Panc1 (cell line): ENCODE results near the gene GNAT2. TPM values are rescaled to one million over a fixed set of nuclear protein-coding genes. Genes with fewer than 3 reads are reported as not detected.

ENCODE experiments used
- ATAC-seq: fragments of 200-7000 bp; cut with Tn5 transposase; 2 replicates; pipeline ENCODE4 v1.9.1; 2020; ENCODE audit warnings: mild to moderate bottlenecking, moderate library complexity
- BruUV-seq: library from RNA; stranded (reverse); fragments of 400-500 nt; replicated peaks from 2 replicates; lab custom pipeline; 2021; lab: Mats Ljungman, UMichigan
- CTCF ChIA-PET: fragments of 300-600 bp; sonication (Branson Sonifier 250); formaldehyde crosslinking; loops from one replicate; lab custom pipeline; 2022; ENCODE audit warnings: antibody characterized with exemption; lab: Charles Lee
- POLR2A ChIA-PET: fragments of 300-600 bp; sonication (Branson Sonifier 250); formaldehyde crosslinking; loops from one replicate; lab custom pipeline; 2022; ENCODE audit warnings: antibody characterized with exemption; lab: Charles Lee
- DNase-seq: peaks from one replicate; pipeline ENCODE4 v3.0.0-alpha.2; 2010; ENCODE audit warnings: low read depth, low spot score
- H3K27ac ChIP-seq: 2 replicates; pipeline ENCODE4 v1.5.1; 2011; ENCODE audit warnings: mild to moderate bottlenecking, low read length, inconsistent platforms
- H3K27me3 ChIP-seq: fragments of 200-500 bp; sonication (Bioruptor generic); 2 replicates; pipeline ENCODE4 v1.6.0; 2014; ENCODE audit warnings: low read length, inconsistent platforms; ENCODE audit not compliant: control insufficient read depth, insufficient read depth
- H3K36me3 ChIP-seq: fragments of 200-500 bp; sonication (Bioruptor generic); 2 replicates; pipeline ENCODE4 v1.5.1; 2014; ENCODE audit warnings: inconsistent platforms, mild to moderate bottlenecking, low read length, moderate library complexity; ENCODE audit not compliant: control insufficient read depth, insufficient read depth
- H3K4me1 ChIP-seq: 2 replicates; pipeline ENCODE4 v1.5.1; 2011; ENCODE audit warnings: inconsistent platforms, mild to moderate bottlenecking, low read length, moderate library complexity; ENCODE audit not compliant: control insufficient read depth, insufficient read depth
- H3K4me3 ChIP-seq, 2 experiments: 2 replicates each; pipeline ENCODE4 v1.5.1; 2011 to 2012; ENCODE audit warnings: low read depth in 2 of 2, low read length in 2 of 2, mild to moderate bottlenecking in 2 of 2, inconsistent platforms in 1 of 2, moderate library complexity in 1 of 2
- H3K9me3 ChIP-seq: fragments of 200-500 bp; sonication (Bioruptor generic); 2 replicates; pipeline ENCODE4 v1.5.1; 2014; ENCODE audit warnings: low read depth, mild to moderate bottlenecking, inconsistent platforms, low read length, moderate library complexity; ENCODE audit not compliant: control insufficient read depth, insufficient read depth
- POLR2AphosphoS5 ChIP-seq: IDR thresholded peaks from 2 replicates; pipeline ENCODE4 v1.6.1; 2012; ENCODE audit warnings: mild to moderate bottlenecking, low read depth, low read length, moderate library complexity
- SIN3A ChIP-seq: IDR thresholded peaks from 2 replicates; pipeline ENCODE4 v1.6.1; 2012; ENCODE audit warnings: low read depth, mild to moderate bottlenecking, low read length, moderate library complexity, borderline replicate concordance; ENCODE audit not compliant: insufficient read depth
- TCF7L2 ChIP-seq: IDR thresholded peaks from 2 replicates; pipeline ENCODE4 v1.6.1; 2011; ENCODE audit warnings: mild to moderate bottlenecking, low read depth, low read length, inconsistent platforms
- in situ Hi-C: cut with HindIII; loops from 2 replicates; pipeline ENCODE4 v1.10.0; 2016; ENCODE audit warnings: low sequenced_read_pairs, low pct_unique_long_range_greater_than_20kb
- intact Hi-C: fragments of 100-400 bp; cut with micrococcal nuclease; formaldehyde crosslinking; loops from one replicate; pipeline ENCODE4 v1.10.0; 2022; ENCODE audit not compliant: unreplicated experiment
- total RNA-seq: library from RNA; stranded (reverse); gene quantifications from one replicate; pipeline ENCODE4 v1.2.1, GENCODE V29; 2021; ENCODE audit not compliant: unreplicated experiment
- TF ChIP-seq, protein P1 (sequence below), 2 experiments: IDR thresholded peaks; 2 replicates each; pipeline ENCODE4 v1.6.1; 2011 to 2012; ENCODE audit warnings: low read depth in 2 of 2, control low read depth in 1 of 2, low read length in 1 of 2, mild to moderate bottlenecking in 1 of 2, moderate library complexity in 1 of 2; ENCODE audit not compliant: insufficient read depth in 1 of 2
- TF ChIP-seq, protein P2 (sequence below): fragments of 450-650 bp; IDR thresholded peaks from 2 replicates; pipeline ENCODE4 v1.5.1; 2017; ENCODE audit warnings: mild to moderate bottlenecking

Gene GNAT2
- total RNA-seq, 1 experiment from 2014 or later, result 0.44 TPM

DNA sequence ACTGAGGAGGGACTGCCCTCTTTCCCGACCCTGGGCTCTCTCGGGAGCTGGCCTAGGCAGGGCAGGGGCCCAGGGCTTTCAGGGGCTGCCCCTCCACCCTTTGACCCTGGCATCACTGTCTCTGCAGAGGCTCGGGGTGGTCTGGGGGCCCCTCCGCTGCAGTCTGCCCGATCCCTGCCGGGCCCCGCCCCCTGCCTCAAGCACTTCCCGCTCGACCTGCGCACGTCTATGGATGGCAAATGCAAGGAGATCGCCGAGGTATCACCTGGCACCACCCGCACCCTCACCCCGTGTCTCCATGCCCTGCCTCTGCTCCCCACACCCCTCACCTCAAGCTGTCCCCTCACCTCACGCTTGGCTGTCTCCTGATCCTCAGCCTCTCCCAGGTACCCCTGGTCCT lies 5.8 kb upstream of the GNAT2 start:
- no TSS peak for BruUV-seq
- Histone ChIP-seq H3K27ac (no peak overlapping the region), H3K4me3 (no peak overlapping the region), H3K9me3 (no peaks in the 10 kb centered on the region), H3K27me3 (no peaks in the 10 kb centered on the region), H3K36me3 (no peaks in the 10 kb centered on the region), H3K4me1 (peaks cover 8% of the 10 kb centered on the region; the same call in 1 of the 2 replicates)
- intact Hi-C loops, result no loop called here
- no peak for TF ChIP-seq TCF7L2
- TF ChIP-seq, protein P1, sequence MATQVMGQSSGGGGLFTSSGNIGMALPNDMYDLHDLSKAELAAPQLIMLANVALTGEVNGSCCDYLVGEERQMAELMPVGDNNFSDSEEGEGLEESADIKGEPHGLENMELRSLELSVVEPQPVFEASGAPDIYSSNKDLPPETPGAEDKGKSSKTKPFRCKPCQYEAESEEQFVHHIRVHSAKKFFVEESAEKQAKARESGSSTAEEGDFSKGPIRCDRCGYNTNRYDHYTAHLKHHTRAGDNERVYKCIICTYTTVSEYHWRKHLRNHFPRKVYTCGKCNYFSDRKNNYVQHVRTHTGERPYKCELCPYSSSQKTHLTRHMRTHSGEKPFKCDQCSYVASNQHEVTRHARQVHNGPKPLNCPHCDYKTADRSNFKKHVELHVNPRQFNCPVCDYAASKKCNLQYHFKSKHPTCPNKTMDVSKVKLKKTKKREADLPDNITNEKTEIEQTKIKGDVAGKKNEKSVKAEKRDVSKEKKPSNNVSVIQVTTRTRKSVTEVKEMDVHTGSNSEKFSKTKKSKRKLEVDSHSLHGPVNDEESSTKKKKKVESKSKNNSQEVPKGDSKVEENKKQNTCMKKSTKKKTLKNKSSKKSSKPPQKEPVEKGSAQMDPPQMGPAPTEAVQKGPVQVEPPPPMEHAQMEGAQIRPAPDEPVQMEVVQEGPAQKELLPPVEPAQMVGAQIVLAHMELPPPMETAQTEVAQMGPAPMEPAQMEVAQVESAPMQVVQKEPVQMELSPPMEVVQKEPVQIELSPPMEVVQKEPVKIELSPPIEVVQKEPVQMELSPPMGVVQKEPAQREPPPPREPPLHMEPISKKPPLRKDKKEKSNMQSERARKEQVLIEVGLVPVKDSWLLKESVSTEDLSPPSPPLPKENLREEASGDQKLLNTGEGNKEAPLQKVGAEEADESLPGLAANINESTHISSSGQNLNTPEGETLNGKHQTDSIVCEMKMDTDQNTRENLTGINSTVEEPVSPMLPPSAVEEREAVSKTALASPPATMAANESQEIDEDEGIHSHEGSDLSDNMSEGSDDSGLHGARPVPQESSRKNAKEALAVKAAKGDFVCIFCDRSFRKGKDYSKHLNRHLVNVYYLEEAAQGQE (IDR thresholded peaks at IDR 0.05; ENCODE audit: insufficient read depth in 1 of 2, low read depth in 2 of 2, low read length in 1 of 2), result no peak
- no peak for TF ChIP-seq POLR2AphosphoS5
- TF ChIP-seq SIN3A, result no peak
- TF ChIP-seq, protein P2, sequence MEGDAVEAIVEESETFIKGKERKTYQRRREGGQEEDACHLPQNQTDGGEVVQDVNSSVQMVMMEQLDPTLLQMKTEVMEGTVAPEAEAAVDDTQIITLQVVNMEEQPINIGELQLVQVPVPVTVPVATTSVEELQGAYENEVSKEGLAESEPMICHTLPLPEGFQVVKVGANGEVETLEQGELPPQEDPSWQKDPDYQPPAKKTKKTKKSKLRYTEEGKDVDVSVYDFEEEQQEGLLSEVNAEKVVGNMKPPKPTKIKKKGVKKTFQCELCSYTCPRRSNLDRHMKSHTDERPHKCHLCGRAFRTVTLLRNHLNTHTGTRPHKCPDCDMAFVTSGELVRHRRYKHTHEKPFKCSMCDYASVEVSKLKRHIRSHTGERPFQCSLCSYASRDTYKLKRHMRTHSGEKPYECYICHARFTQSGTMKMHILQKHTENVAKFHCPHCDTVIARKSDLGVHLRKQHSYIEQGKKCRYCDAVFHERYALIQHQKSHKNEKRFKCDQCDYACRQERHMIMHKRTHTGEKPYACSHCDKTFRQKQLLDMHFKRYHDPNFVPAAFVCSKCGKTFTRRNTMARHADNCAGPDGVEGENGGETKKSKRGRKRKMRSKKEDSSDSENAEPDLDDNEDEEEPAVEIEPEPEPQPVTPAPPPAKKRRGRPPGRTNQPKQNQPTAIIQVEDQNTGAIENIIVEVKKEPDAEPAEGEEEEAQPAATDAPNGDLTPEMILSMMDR, result no peak
- DNase-seq (no peak), ATAC-seq (no peak)
- in situ Hi-C loops, result no loop called here
- ChIA-PET CTCF (no interaction called here), POLR2A (no interaction called here)

DNA sequence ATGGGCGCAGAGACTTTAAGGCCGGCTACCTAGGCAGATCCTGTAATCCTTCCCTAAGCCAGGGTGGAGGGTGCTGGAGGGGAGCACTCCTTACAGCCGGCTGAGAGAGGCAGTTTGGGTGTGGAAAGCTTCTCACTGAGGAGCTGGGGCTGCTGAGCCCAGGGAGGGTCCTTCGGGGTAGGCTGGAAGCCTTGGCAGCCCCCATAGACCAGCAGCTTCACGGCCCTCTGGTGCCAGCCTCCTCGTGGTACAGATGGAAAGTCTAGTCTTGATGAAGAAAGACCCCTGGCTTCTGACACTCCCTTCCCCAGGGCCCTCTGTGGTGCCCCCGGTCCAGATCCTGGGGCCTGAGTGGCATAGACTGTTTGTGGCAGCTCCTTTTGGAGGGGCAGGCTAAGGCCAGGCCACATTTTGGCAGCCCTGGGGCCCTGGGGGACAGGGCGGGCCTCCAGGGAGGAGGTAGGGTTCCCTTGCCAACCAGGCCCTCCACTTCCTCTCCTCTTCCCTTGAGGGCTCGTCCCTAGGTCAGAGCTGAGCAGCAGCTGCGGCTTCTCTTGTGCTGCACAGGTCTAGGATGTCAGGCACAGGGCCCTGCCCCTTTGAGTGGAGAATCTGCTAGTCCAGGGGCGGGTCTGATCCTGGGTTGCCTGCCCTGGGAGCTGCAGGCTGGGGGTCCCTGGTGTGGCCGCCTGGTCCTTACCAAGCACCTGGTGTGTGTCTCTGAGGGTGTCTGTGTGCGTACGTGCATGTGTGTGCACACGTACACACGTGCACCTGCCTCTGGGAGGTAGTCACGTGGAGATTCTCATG lies 5.0 kb upstream of the GNAT2 start:
- TF ChIP-seq, protein P2, result no peak
- TF ChIP-seq TCF7L2 (no peak), POLR2AphosphoS5 (no peak), SIN3A (no peak)
- TF ChIP-seq, protein P1 (IDR thresholded peaks at IDR 0.05; ENCODE audit: insufficient read depth in 1 of 2, low read depth in 2 of 2, low read length in 1 of 2), result no peak
- in situ Hi-C loops, result no loop called here
- Histone ChIP-seq H3K9me3 (no peaks in the 10 kb centered on the region), H3K27ac (no peak overlapping the region), H3K4me3 (no peak overlapping the region), H3K36me3 (no peaks in the 10 kb centered on the region), H3K4me1 (peaks cover 9% of the 10 kb centered on the region), H3K27me3 (no peaks in the 10 kb centered on the region)
- ATAC-seq (no peak), DNase-seq (no peak)
- intact Hi-C loops, result loop anchor here (5.0 kb wide), 1 partner anchor 77 kb away; the partner anchor contains the start of gene GNAI3
- no TSS peak for BruUV-seq
- CTCF ChIA-PET, result no interaction called here
- POLR2A ChIA-PET, result no interaction called here
